Mesendoderm (in vitro differentiated cells): Measurements from ENCODE around the gene PIH1D1.

Source experiments
- DNase-seq: peaks from one replicate; pipeline ENCODE4 v3.0.0; 2013
- H2AK5ac ChIP-seq: 2 replicates; pipeline ENCODE4 v1.6.1; 2013; ENCODE audit warnings: low read length, inconsistent platforms
- H2BK120ac ChIP-seq: 2 replicates; pipeline ENCODE4 v1.6.1; 2013; ENCODE audit warnings: low read depth, mild to moderate bottlenecking, low read length, moderate library complexity, mixed read lengths
- H2BK15ac ChIP-seq: replicated peaks from 2 replicates; pipeline ENCODE4 v1.6.1; 2013; ENCODE audit warnings: low read depth, mild to moderate bottlenecking, moderate library complexity
- H2BK5ac ChIP-seq: 2 replicates; pipeline ENCODE4 v1.6.1; 2013; ENCODE audit warnings: low read length, inconsistent platforms
- H3K18ac ChIP-seq: 2 replicates; pipeline ENCODE4 v1.6.1; 2013; ENCODE audit warnings: mild to moderate bottlenecking, low read length, mixed read lengths
- H3K23ac ChIP-seq: one replicate; pipeline ENCODE4 v1.6.1; 2013; ENCODE audit warnings: low read length
- H3K27ac ChIP-seq: 2 replicates; pipeline ENCODE4 v1.5.1; 2013; ENCODE audit warnings: low read depth, mild to moderate bottlenecking, inconsistent platforms, low read length, moderate library complexity
- H3K27me3 ChIP-seq: 2 replicates; pipeline ENCODE4 v1.6.1; 2013; ENCODE audit warnings: low read length, control low read depth, mild to moderate bottlenecking, inconsistent platforms; ENCODE audit not compliant: insufficient read depth, poor library complexity
- H3K36me3 ChIP-seq: 2 replicates; pipeline ENCODE4 v1.6.1; 2013; ENCODE audit warnings: low read length, inconsistent platforms; ENCODE audit not compliant: control insufficient read depth, insufficient read depth
- H3K4ac ChIP-seq: one replicate; pipeline ENCODE4 v1.6.1; 2013; ENCODE audit warnings: low read depth, mild to moderate bottlenecking, low read length, moderate library complexity
- H3K4me1 ChIP-seq: 2 replicates; pipeline ENCODE4 v1.6.1; 2013; ENCODE audit warnings: low read depth, low read length, inconsistent platforms; ENCODE audit not compliant: control insufficient read depth
- H3K4me2 ChIP-seq: 2 replicates; pipeline ENCODE4 v1.6.1; 2013; ENCODE audit warnings: low read length
- H3K4me3 ChIP-seq: 2 replicates; pipeline ENCODE4 v1.5.1; 2013; ENCODE audit warnings: mild to moderate bottlenecking, low read length
- H3K56ac ChIP-seq: one replicate; pipeline ENCODE4 v1.6.1; 2013; ENCODE audit warnings: low read length
- H3K79me1 ChIP-seq: 2 replicates; pipeline ENCODE4 v1.6.1; 2013; ENCODE audit warnings: low read length, inconsistent platforms
- H3K79me2 ChIP-seq: 2 replicates; pipeline ENCODE4 v1.6.1; 2013; ENCODE audit warnings: mild to moderate bottlenecking, low read length; ENCODE audit not compliant: control insufficient read depth, insufficient read depth
- H3K9ac ChIP-seq: 2 replicates; pipeline ENCODE4 v1.6.1; 2013; ENCODE audit warnings: low read length, inconsistent platforms
- H4K5ac ChIP-seq: one replicate; pipeline ENCODE4 v1.6.1; 2013; ENCODE audit warnings: low read length
- H4K8ac ChIP-seq: one replicate; pipeline ENCODE4 v1.6.1; 2013; ENCODE audit warnings: low read depth, mild to moderate bottlenecking, control low read depth, low read length, moderate library complexity
- WGBS: extraction: QIAGEN DNeasy Blood & Tissue Kit; methylation state at CpG from one replicate; pipeline ENCODE4 v1.1.7; 2013; ENCODE audit warnings: low lambda C conversion rate, missing lambda C conversion rate; ENCODE audit not compliant: insufficient coverage; ENCODE audit errors: extremely low coverage; 5-methylcytosine and 5-hydroxymethylcytosine counted together

The PIH1D1 gene

DNA sequence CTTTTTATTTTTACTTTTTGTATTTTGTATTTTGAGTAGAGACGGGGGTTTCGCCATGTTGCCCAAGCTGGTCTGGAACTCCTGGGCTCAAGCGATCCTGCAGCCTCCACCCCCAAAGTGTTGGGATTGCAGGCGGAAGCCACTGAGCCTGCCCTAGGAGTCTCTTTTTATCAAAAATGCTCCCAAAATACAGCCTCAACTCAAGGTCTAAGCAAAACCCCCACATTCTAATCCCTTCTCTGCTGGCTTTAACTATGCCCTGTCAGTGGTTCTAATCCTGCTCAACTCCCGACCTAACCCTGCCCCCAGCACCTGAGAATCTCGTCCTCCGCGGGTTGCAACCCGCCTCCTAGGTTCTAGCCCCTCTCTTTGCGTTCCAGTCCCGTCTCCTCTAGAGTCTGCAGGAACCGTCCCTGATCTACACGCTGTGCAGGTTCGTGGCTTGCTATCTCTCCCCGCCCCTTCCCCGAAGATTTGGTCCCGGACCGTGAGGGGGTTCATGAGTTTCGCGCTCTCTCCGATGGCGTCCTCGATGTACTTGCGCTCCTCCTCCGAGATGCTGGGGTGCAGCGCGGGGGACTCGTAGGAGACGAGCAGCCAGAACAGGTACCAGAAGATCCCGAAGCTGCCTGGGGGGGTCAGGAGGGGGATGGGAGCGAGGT lies 18.2 kb downstream of the PIH1D1 start:
- H3K9ac ChIP-seq = no peak overlapping the region
- no peak overlapping the region for H4K8ac ChIP-seq
- peaks cover 12% of the 10 kb centered on the region for H3K27me3 ChIP-seq
- no peaks in the 10 kb centered on the region for H3K79me2 ChIP-seq
- no peak overlapping the region for H2BK120ac ChIP-seq
- no peaks in the 10 kb centered on the region for H3K4me1 ChIP-seq
- no peak overlapping the region for H3K23ac ChIP-seq
- no peak overlapping the region for H3K18ac ChIP-seq
- H2BK15ac ChIP-seq = no peak overlapping the region
- no peak overlapping the region for H3K56ac ChIP-seq
- no peak overlapping the region for H2BK5ac ChIP-seq
- H3K4ac ChIP-seq = no peak overlapping the region
- no peaks in the 10 kb centered on the region for H3K36me3 ChIP-seq
- DNase-seq = no peak
- no CpG with 5 or more reads among the region's 31 CpGs for WGBS
- no peak overlapping the region for H3K27ac ChIP-seq
- no peak overlapping the region for H3K4me2 ChIP-seq
- no peak overlapping the region for H4K5ac ChIP-seq
- no peak overlapping the region for H3K4me3 ChIP-seq
- H3K79me1 ChIP-seq = no peaks in the 10 kb centered on the region
- H2AK5ac ChIP-seq = no peak overlapping the region

DNA sequence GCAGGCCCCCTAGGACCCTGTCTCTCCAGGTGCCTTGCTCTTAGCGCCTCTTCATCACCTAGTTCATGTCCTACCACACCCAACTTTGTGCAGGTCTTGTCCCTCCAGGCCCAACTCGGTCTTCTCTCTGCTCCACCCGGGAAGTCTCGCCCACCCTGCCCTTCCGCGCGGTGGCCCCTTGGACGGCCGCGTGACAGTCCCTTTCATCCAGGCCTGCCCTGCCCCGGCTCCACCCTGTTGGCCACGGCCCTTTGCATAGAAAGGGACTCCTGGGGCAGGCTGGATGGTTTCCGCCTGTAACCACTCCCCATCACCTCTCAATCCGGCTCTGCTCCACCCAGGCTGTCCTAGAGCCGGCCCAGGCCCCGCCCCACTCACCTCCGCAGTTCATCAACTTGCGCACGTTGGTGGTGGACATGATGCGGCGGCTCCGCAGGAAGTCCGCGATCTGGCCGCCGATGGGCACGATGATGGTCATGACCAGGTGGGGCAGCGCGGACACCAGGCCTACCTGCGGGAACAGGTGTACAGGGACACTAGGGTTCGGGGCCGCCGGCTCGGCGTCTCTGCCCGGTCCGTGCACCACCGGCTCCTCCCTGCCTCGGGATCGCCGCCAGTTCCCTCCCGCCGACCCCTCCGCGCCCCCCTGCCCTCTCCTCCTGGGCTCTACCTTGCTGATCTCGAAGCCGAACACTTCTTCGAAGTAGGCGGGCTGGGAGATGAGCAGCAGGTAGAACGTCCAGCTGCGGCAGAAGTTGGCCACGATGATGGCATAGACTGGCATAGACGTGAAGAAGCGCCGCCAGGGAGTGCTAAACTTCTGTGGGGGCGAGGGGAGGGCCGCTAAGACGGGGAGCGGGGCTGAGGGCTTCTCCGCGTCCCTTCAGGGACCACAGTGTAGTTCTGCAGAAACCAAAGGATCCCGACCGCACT lies 19.2 kb downstream of the PIH1D1 start:
- WGBS = no CpG with 5 or more reads among the region's 63 CpGs
- H3K4me2 ChIP-seq = no peak overlapping the region
- H2BK120ac ChIP-seq = no peak overlapping the region
- H3K18ac ChIP-seq = no peak overlapping the region
- H3K23ac ChIP-seq = no peak overlapping the region
- H3K4me1 ChIP-seq = no peaks in the 10 kb centered on the region
- no peak overlapping the region for H4K8ac ChIP-seq
- no peaks in the 10 kb centered on the region for H3K79me2 ChIP-seq
- H3K56ac ChIP-seq = peak overlapping the region; percentile 17
- DNase-seq = peak; percentile 66
- H3K27me3 ChIP-seq = peaks cover 7% of the 10 kb centered on the region
- no peak overlapping the region for H2AK5ac ChIP-seq
- no peak overlapping the region for H3K27ac ChIP-seq
- no peak overlapping the region for H3K9ac ChIP-seq
- H2BK5ac ChIP-seq = no peak overlapping the region
- H3K36me3 ChIP-seq = no peaks in the 10 kb centered on the region
- no peak overlapping the region for H3K4ac ChIP-seq
- no peaks in the 10 kb centered on the region for H3K79me1 ChIP-seq
- H3K4me3 ChIP-seq = no peak overlapping the region
- H2BK15ac ChIP-seq = no peak overlapping the region
- no peak overlapping the region for H4K5ac ChIP-seq

DNA sequence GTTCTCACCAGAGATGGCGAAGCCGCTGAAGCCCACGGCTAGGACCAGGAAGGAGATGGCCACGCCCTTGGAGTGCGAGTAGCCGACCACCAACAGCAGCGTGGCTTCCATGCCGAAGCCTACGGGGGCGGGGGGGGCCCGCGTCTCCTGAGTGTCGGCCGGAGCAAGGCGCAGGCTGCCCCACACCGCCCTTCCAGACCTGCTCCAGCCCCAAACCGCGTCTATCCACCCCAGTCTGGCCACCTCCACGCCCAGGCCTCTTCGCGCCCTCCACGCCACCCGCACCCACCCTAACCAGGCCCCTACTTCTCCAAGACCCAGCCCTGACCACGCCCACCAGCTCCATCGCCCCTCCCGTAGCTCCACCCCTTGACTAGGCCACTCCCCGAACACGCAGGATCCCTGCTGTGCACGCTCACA lies 20.3 kb downstream of the PIH1D1 start:
- no peak overlapping the region for H4K8ac ChIP-seq
- DNase-seq = no peak

DNA sequence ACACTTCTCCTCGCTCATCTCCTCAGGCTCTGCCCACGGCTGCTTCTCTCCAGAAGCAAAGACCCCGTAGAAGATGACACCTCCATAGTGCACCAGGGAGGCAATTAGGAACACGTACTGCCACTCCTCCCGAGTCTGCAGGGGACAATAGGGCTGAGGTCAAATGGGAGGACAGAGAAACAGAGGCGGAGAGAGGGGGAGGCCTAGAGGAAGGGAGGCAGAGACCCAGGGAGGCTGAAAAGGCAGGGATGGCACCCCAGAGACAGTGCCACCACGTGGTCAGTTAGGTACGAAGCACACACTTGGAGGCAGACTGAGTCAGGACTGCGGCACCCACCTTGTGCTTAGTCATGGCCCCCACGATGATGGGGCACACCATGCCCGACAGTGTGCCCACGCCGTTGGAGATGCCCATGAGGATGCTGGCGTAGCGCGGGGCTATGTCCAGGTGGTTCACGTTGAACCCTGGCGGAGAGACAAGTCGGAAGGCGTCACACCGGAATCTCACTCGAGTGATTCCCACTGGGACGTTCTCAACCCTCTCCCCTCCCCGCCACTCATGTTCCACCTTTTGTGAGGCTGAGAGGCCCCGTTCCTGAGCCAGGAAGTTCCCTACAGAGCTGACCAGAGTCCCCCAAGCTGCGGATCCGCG lies 20.8 kb downstream of the PIH1D1 start:
- no peak overlapping the region for H3K23ac ChIP-seq
- no peak overlapping the region for H2AK5ac ChIP-seq
- H4K5ac ChIP-seq = no peak overlapping the region
- no peak overlapping the region for H3K4ac ChIP-seq
- no peak overlapping the region for H4K8ac ChIP-seq
- no peak overlapping the region for H3K18ac ChIP-seq
- DNase-seq = peak; percentile 48
- H3K4me1 ChIP-seq = no peaks in the 10 kb centered on the region
- no peak overlapping the region for H3K27ac ChIP-seq
- no peak overlapping the region for H2BK15ac ChIP-seq
- no peak overlapping the region for H3K4me3 ChIP-seq
- peaks cover 11% of the 10 kb centered on the region for H3K27me3 ChIP-seq
- H3K79me1 ChIP-seq = no peaks in the 10 kb centered on the region
- H3K9ac ChIP-seq = no peak overlapping the region
- H3K79me2 ChIP-seq = no peaks in the 10 kb centered on the region
- no CpG with 5 or more reads among the region's 28 CpGs for whole genome bisulfite sequencing
- H3K56ac ChIP-seq = no peak overlapping the region
- no peak overlapping the region for H2BK5ac ChIP-seq
- H3K36me3 ChIP-seq = no peaks in the 10 kb centered on the region
- no peak overlapping the region for H2BK120ac ChIP-seq
- no peak overlapping the region for H3K4me2 ChIP-seq

More for the DNA sequence above, 20.3 kb downstream of the PIH1D1 start:
- H3K27ac ChIP-seq = no peak overlapping the region
- no peak overlapping the region for H3K23ac ChIP-seq
- H3K18ac ChIP-seq = no peak overlapping the region
- H2BK5ac ChIP-seq = no peak overlapping the region
- H2BK120ac ChIP-seq = no peak overlapping the region
- no peak overlapping the region for H3K9ac ChIP-seq
- no peak overlapping the region for H3K4me2 ChIP-seq
- no peak overlapping the region for H3K4me3 ChIP-seq
- no peak overlapping the region for H4K5ac ChIP-seq
- H2AK5ac ChIP-seq = no peak overlapping the region
- no peaks in the 10 kb centered on the region for H3K79me1 ChIP-seq
- H3K79me2 ChIP-seq = no peaks in the 10 kb centered on the region
- H3K56ac ChIP-seq = no peak overlapping the region
- H3K4me1 ChIP-seq = no peaks in the 10 kb centered on the region
- no CpG with 5 or more reads among the region's 29 CpGs for WGBS
- H3K36me3 ChIP-seq = no peaks in the 10 kb centered on the region
- no peak overlapping the region for H3K4ac ChIP-seq
- H3K27me3 ChIP-seq = peaks cover 10% of the 10 kb centered on the region
- no peak overlapping the region for H2BK15ac ChIP-seq

DNA sequence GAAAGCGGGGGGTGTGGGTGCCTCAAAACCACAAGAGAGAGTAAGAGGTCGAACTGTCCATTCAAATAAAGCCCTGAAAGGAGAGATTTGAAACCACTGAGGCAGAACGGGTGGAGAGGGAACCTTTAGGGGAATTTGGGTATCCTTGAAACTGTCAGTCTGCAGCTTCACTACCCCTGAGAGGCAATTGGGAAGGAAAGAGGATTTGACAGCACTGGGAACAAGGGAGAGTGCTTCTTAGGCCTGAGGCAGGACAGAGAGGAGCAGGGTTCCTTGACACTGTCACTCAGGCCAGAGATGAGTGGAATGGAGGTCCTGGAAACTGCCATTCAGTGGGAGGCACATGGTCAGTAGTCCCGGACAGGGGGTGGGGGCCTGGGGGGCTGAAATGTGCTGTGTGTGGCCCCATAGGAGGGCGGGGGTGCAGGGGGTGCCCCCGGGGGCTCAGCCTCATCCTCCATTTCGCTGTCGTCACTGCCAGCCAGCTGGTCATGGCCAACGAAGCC lies 21.4 kb downstream of the PIH1D1 start:
- H3K4me1 ChIP-seq = no peaks in the 10 kb centered on the region
- no peaks in the 10 kb centered on the region for H3K36me3 ChIP-seq
- no peak overlapping the region for H3K27ac ChIP-seq
- H2AK5ac ChIP-seq = no peak overlapping the region
- WGBS = no CpG with 5 or more reads among the region's 9 CpGs
- no peak overlapping the region for H4K5ac ChIP-seq
- H2BK15ac ChIP-seq = no peak overlapping the region
- peak; percentile 47 for DNase-seq
- no peak overlapping the region for H4K8ac ChIP-seq
- no peak overlapping the region for H3K4ac ChIP-seq
- no peak overlapping the region for H2BK120ac ChIP-seq
- no peak overlapping the region for H2BK5ac ChIP-seq
- H3K56ac ChIP-seq = no peak overlapping the region
- no peaks in the 10 kb centered on the region for H3K79me1 ChIP-seq
- H3K79me2 ChIP-seq = no peaks in the 10 kb centered on the region
- no peak overlapping the region for H3K18ac ChIP-seq
- H3K4me2 ChIP-seq = no peak overlapping the region
- peaks cover 16% of the 10 kb centered on the region for H3K27me3 ChIP-seq
- no peak overlapping the region for H3K4me3 ChIP-seq
- H3K9ac ChIP-seq = no peak overlapping the region
- no peak overlapping the region for H3K23ac ChIP-seq
